OCI-LY7 (cell line): ENCODE results near the gene PLA2G2D.

Experiments
- CTCF ChIP-seq: fragments of 200-600 bp; sonication (generic); conservative IDR thresholded peaks from 2 replicates; pipeline ENCODE4 v1.5.1; 2014; ENCODE audit warnings: mild to moderate bottlenecking, antibody characterized with exemption, low read length, moderate library complexity, mixed read lengths
- EZH2phosphoT487 ChIP-seq: fragments of 200-600 bp; sonication (generic); IDR thresholded peaks from 2 replicates; pipeline ENCODE4 v1.6.1; 2018; ENCODE audit warnings: low read depth, borderline replicate concordance, mild to moderate bottlenecking, mixed run types, antibody characterized with exemption, low read length, moderate library complexity, mixed read lengths

- TF ChIP-seq CTCF (peak; percentile 94), EZH2phosphoT487 (no peak)
Observed at GRCh38 chr1:20151906-20152598, 32.7 kb upstream of the PLA2G2D start.
